CD4-positive, alpha-beta memory T cell (primary cell): Measurements from ENCODE around the gene P3H1. TPM values are rescaled to one million over a fixed set of nuclear protein-coding genes. Genes with fewer than 3 reads are reported as not detected.
"Not testable (repeated sequence)": the region's sequence is repeated elsewhere in the genome, so short reads cannot be mapped to it uniquely, and the experiment has no call there.

ENCODE experiments used
- CTCF ChIA-PET: fragments of 350-600 bp; sonication (Branson Sonifier 250); formaldehyde crosslinking; loops from one replicate; lab custom pipeline; 2021; ENCODE audit warnings: inconsistent platforms; ENCODE audit not compliant: partially characterized antibody; lab: Charles Lee
- POLR2A ChIA-PET: fragments of 350-600 bp; sonication (Branson Sonifier 250); formaldehyde crosslinking; loops from one replicate; lab custom pipeline; 2021; ENCODE audit not compliant: partially characterized antibody; lab: Charles Lee
- DNase-seq, 5 donors: peaks; one replicate each; pipeline versions ENCODE4 v3.0.0 to v3.0.0-alpha.2; 2020 to 2022; ENCODE audit warnings: mixed read lengths in 1 of 5
- H3K27ac ChIP-seq: one replicate; pipeline ENCODE4 v1.7.0; 2013; ENCODE audit warnings: low read depth, low read length
- H3K27me3 ChIP-seq: 2 replicates; pipeline ENCODE4 v1.7.0; 2013; ENCODE audit warnings: mild to moderate bottlenecking, low read length, moderate library complexity; ENCODE audit not compliant: insufficient read depth
- H3K36me3 ChIP-seq: 2 replicates; pipeline ENCODE4 v1.7.0; 2013; ENCODE audit warnings: mild to moderate bottlenecking, low read length, moderate library complexity; ENCODE audit not compliant: insufficient read depth
- H3K4me1 ChIP-seq: 2 replicates; pipeline ENCODE4 v1.7.0; 2013; ENCODE audit warnings: mild to moderate bottlenecking, low read length, moderate library complexity; ENCODE audit not compliant: insufficient read depth
- H3K4me3 ChIP-seq, 2 donors: one replicate each; pipeline ENCODE4 v1.7.0; 2013; ENCODE audit warnings: low read length in 2 of 2, mild to moderate bottlenecking in 1 of 2
- H3K9me3 ChIP-seq, 2 donors: one replicate each; pipeline ENCODE4 v1.7.0; 2013; ENCODE audit warnings: low read length in 2 of 2, control low read depth in 1 of 2; ENCODE audit not compliant: control insufficient read depth in 1 of 2
- H3K27ac Mint-ChIP-seq, 7 donors: one replicate each; pipeline ENCODE4 v1.8.0; 2020 to 2021; ENCODE audit warnings: mixed read lengths in 7 of 7, mild to moderate bottlenecking in 6 of 7, inconsistent platforms in 3 of 7, moderate library complexity in 3 of 7
- H3K27me3 Mint-ChIP-seq, 2 donors: one replicate each; pipeline ENCODE4 v1.8.0; 2020 to 2021; ENCODE audit warnings: mixed read lengths in 2 of 2
- H3K36me3 Mint-ChIP-seq, 2 donors: one replicate each; pipeline ENCODE4 v1.8.0; 2020 to 2021; ENCODE audit warnings: mixed read lengths in 2 of 2, inconsistent platforms in 1 of 2, mild to moderate bottlenecking in 1 of 2
- H3K4me1 Mint-ChIP-seq, 4 donors: one replicate each; pipeline ENCODE4 v1.8.0; 2020 to 2021; ENCODE audit warnings: mixed read lengths in 4 of 4, mild to moderate bottlenecking in 1 of 4
- H3K4me3 Mint-ChIP-seq, 8 donors: one replicate each; pipeline ENCODE4 v1.8.0; 2020 to 2021; ENCODE audit warnings: mixed read lengths in 8 of 8, mild to moderate bottlenecking in 7 of 8, moderate library complexity in 6 of 8, inconsistent platforms in 3 of 8
- H3K9me3 Mint-ChIP-seq, 8 donors: one replicate each; pipeline ENCODE4 v1.8.0; 2020 to 2021; ENCODE audit warnings: mixed read lengths in 8 of 8, mild to moderate bottlenecking in 5 of 8, inconsistent platforms in 3 of 8, moderate library complexity in 1 of 8
- intact Hi-C: fragments of 100-400 bp; cut with micrococcal nuclease; formaldehyde crosslinking; loops from one replicate; pipeline ENCODE4 v1.15.1; 2023
- polyA plus RNA-seq, 2 donors: library from polyadenylated mRNA; unstranded; fragments of 300-500 nt; fragmentation: Illumina TruSeq; gene quantifications; one replicate each; pipeline ENCODE4 v1.2.3, GENCODE V29; 2021
- total RNA-seq, 2 experiments: library from RNA; stranded (reverse); gene quantifications; one replicate each; pipeline ENCODE4 v1.2.3, GENCODE V29; 2021

The P3H1 gene
- total and polyA plus RNA-seq, 4 experiments from 2014 or later, result 7.5 to 56.6 (median 33.9) TPM

DNA sequence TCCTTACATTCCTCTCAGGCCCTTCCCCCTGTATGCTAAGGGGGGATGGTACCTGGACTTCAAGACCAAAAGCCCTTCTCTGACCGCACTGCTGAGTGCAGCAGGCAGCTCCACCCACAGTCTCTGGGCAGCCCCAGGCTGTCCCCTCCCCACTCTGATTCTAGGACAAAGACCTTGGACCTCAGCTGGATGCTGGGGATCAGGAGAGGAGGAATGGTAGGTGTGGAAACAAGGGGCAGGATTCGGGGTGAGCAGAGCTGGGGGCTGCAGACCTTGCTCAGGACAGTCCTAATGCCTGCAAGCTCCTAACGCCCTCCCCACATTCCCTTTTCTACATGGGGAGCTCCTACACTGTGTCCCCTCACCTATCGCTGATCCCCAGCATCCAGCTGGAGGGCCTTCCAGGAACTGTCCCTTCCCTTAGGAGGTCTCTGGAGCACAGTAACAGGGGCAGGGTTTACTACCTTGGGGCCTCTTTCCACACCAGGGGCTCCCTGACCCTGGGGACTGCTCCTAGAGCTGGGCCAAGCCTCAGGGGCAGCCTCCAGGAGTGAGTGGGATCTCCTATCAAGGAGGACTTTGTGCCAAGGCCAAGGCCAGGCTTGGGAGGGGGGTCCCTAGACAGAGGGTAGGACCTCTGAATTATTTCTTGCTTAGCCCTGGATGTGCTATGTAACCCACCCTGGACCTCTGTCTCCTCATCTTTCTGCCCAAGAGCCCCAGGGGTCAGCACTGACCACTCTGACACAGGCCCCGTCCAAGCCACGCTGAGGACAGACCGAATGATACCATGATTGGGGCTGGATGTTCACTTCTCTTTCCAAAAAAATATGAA, 32.4 kb downstream of the P3H1 start:
- no peak for DNase-seq
- CTCF ChIA-PET, result no interaction called here
- Mint-ChIP-seq H3K4me3 (no peak overlapping the region), H3K4me1 (peaks cover 1 to 12% (median 5%) of the 10 kb centered on the region in 4 donors), H3K27me3 (peaks cover 0 to 2% of the 10 kb centered on the region in 2 donors), H3K9me3 (no peaks in the 10 kb centered on the region), H3K27ac (no peak overlapping the region), H3K36me3 (no peaks in the 10 kb centered on the region)
- H3K4me3 ChIP-seq, result no peak overlapping the region
- intact Hi-C loops, result loop anchor here (5.0 kb wide), 1 partner anchor 157 kb away; no protein-coding TSS in a partner anchor
- no peaks in the 10 kb centered on the region for H3K4me1 ChIP-seq
- H3K9me3 ChIP-seq, result no peaks in the 10 kb centered on the region
- no peaks in the 10 kb centered on the region for H3K27me3 ChIP-seq
- H3K27ac ChIP-seq, result no peak overlapping the region
- no peaks in the 10 kb centered on the region for H3K36me3 ChIP-seq
- POLR2A ChIA-PET, result no interaction called here

DNA sequence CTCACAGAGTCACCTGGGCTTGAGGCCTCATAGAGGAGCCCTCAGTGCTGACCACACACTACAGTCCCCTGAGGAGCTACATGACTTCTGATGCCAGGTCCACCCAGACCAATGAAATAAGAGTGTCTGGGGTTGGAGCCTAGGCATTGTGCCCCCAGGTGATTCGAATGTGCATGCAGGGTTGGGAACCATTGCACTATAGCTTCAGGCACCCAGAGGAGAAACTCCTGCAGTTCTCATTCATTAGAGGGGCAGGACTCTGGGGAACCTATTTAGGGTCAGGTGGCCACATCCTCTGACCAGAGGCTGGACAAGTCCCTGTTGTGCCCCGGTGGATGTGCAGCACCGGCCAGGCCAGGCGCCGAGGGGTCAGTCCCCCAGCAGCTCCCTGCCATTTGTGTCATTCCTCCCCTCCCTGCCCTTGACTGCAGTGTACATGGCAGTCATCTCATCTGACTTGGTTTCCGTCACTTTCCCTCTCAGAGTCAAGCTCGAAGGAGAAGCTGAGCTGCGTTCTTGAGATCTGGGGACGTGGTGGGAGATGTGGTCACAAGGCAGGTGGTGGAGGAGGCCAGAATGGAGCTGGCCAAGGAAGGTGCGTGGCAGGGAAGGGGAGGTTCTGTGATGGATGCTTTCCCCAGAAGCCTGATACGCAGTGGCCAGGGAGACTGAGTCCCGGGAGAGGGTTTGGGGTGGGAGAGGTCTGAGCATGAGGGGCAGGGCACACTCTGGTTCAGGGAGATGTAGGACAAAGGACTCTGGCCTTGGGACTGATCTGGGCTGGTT, 33.2 kb downstream of the P3H1 start:
- Histone ChIP-seq H3K4me3 (no peak overlapping the region), H3K9me3 (no peaks in the 10 kb centered on the region), H3K27me3 (no peaks in the 10 kb centered on the region), H3K4me1 (no peaks in the 10 kb centered on the region), H3K27ac (no peak overlapping the region), H3K36me3 (no peaks in the 10 kb centered on the region)
- Mint-ChIP-seq H3K27ac (no peak overlapping the region), H3K36me3 (no peaks in the 10 kb centered on the region), H3K4me3 (no peak overlapping the region), H3K9me3 (no peaks in the 10 kb centered on the region), H3K4me1 (peaks cover 1 to 12% (median 5%) of the 10 kb centered on the region in 4 donors), H3K27me3 (peaks cover 0 to 2% of the 10 kb centered on the region in 2 donors)
- intact Hi-C loops, result loop anchor here (5.0 kb wide), 1 partner anchor 156 kb away; no protein-coding TSS in a partner anchor
- POLR2A ChIA-PET, result no interaction called here
- CTCF ChIA-PET, result no interaction called here
- DNase-seq, result no peak

DNA sequence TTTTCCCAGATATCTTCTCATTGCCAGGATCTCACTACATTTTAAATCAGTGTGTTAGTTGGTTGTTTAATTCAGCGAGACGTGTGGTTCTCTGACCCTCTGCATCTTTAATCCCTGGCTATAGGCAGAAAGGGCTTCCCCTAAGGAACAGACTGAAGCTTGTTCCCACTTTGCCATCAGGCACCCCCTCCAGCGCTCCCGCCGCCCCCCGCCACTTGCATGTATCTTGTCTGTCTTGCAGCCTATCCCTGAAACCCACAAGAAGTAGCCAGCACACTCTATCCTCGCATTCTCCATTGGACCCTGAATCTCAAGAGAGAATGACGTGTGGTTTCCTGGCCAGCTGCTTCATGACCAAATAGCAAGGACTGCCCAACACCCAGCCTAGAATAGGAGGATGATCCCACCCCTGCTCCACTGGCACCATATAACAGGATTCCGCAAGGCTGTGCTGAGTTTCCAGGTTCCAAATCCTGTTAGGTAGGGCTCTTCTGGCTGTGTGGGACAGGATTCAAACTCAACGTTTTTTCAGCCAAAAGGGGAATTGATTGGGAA, 34.6 kb downstream of the P3H1 start:
- Mint-ChIP-seq H3K9me3 (no peaks in the 10 kb centered on the region), H3K36me3 (no peaks in the 10 kb centered on the region), H3K27ac (no peak overlapping the region), H3K4me1 (peaks cover 1 to 10% (median 2%) of the 10 kb centered on the region in 4 donors), H3K4me3 (no peak overlapping the region), H3K27me3 (peaks cover 0 to 2% of the 10 kb centered on the region in 2 donors)
- Histone ChIP-seq H3K9me3 (no peaks in the 10 kb centered on the region), H3K4me1 (no peaks in the 10 kb centered on the region), H3K36me3 (no peaks in the 10 kb centered on the region), H3K27me3 (no peaks in the 10 kb centered on the region), H3K27ac (no peak overlapping the region), H3K4me3 (no peak overlapping the region)
- CTCF ChIA-PET, result no interaction called here
- no peak for DNase-seq
- intact Hi-C loops, result loop anchor here (5.0 kb wide), 1 partner anchor 155 kb away; no protein-coding TSS in a partner anchor
- POLR2A ChIA-PET, result no interaction called here

DNA sequence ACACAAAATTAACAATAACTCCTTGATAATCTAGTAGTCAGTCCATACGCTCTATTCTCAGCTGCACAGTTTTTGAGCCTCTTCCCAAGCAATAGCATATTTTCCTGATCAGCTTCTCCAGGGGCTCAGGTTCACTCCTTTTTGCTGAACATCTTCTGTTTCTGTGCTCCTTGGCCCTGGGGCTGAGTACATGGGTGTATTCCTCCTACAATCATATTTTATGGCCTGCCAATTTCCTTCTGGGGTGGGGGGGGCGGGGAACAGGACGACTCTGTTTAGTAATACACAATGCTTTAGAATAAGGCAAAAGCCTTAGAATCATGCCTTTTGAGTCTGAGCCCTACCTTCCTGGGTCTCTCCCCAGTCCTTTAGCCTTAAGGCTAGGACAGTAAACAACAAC, 35.2 kb downstream of the P3H1 start:
- no peak overlapping the region for H3K27ac ChIP-seq
- no peaks in the 10 kb centered on the region for H3K27me3 ChIP-seq
- intact Hi-C loops, result loop anchor here (5.0 kb wide), 1 partner anchor 154 kb away; no protein-coding TSS in a partner anchor
- Mint-ChIP-seq H3K4me1 (peaks cover 0 to 5% (median 0%) of the 10 kb centered on the region in 4 donors), H3K36me3 (no peaks in the 10 kb centered on the region), H3K27me3 (peaks cover 0 to 2% of the 10 kb centered on the region in 2 donors), H3K4me3 (no peak overlapping the region), H3K27ac (no peak overlapping the region), H3K9me3 (no peaks in the 10 kb centered on the region)
- H3K4me3 ChIP-seq, result no peak overlapping the region
- no peak for DNase-seq
- no peaks in the 10 kb centered on the region for H3K36me3 ChIP-seq
- H3K9me3 ChIP-seq, result no peaks in the 10 kb centered on the region
- ChIA-PET POLR2A (no interaction called here), CTCF (interaction anchor here (0.7 kb wide), 1 partner anchor 11 kb away, joined by 3 read pairs; no protein-coding TSS in a partner anchor)
- no peaks in the 10 kb centered on the region for H3K4me1 ChIP-seq

DNA sequence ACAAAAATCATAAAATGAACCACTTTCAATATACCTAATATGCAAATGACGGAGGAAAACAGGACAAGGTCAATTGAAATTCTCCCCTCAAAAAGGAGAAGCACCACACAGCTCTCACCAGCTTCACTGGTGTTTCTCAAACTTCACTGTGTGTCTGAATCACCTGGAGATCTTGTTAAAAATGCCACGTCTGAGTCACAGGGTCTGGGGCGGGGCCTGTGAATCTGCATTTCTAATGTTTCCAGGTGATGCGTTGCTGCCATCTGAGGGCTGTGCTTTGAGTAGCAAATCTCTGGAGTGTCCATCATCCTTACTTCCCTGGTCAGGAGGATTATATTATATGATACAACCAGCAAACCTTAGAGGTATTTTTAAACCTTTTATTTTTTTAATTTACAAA, 35.8 kb downstream of the P3H1 start:
- CTCF ChIA-PET, result interaction anchor here (0.7 kb wide), 1 partner anchor 12 kb away, joined by 3 read pairs; no protein-coding TSS in a partner anchor
- Histone ChIP-seq H3K4me1 (no peaks in the 10 kb centered on the region), H3K36me3 (no peaks in the 10 kb centered on the region), H3K27ac (no peak overlapping the region), H3K4me3 (no peak overlapping the region), H3K27me3 (no peaks in the 10 kb centered on the region), H3K9me3 (no peaks in the 10 kb centered on the region)
- intact Hi-C loops, result loop anchor here (5.0 kb wide), 1 partner anchor 154 kb away; no protein-coding TSS in a partner anchor
- no peak overlapping the region for H3K4me3 Mint-ChIP-seq
- POLR2A ChIA-PET, result no interaction called here
- DNase-seq, result no peak
- H3K9me3 Mint-ChIP-seq, result no peaks in the 10 kb centered on the region
- peaks cover 0 to under 1% (median 0%) of the 10 kb centered on the region in 4 donors for H3K4me1 Mint-ChIP-seq
- H3K27me3 Mint-ChIP-seq, result peaks cover 0 to 2% of the 10 kb centered on the region in 2 donors
- H3K36me3 Mint-ChIP-seq, result no peaks in the 10 kb centered on the region
- H3K27ac Mint-ChIP-seq, result no peak overlapping the region

- H3K27ac Mint-ChIP-seq, result no peak overlapping the region
- H3K9me3 Mint-ChIP-seq, result no peaks in the 10 kb centered on the region
- H3K27me3 Mint-ChIP-seq, result peaks cover 0 to 2% of the 10 kb centered on the region in 2 donors
- H3K9me3 ChIP-seq, result no peaks in the 10 kb centered on the region
- no peak overlapping the region for H3K4me3 ChIP-seq
- POLR2A ChIA-PET, result no interaction called here
- CTCF ChIA-PET, result no interaction called here
- H3K36me3 Mint-ChIP-seq, result no peaks in the 10 kb centered on the region
- no peak for DNase-seq
- H3K4me3 Mint-ChIP-seq, result no peak overlapping the region
- intact Hi-C loops, result loop anchor here (5.0 kb wide), 1 partner anchor 153 kb away; no protein-coding TSS in a partner anchor
- no peaks in the 10 kb centered on the region for H3K4me1 Mint-ChIP-seq
- H3K27ac ChIP-seq, result no peak overlapping the region
- H3K36me3 ChIP-seq, result no peaks in the 10 kb centered on the region
- no peaks in the 10 kb centered on the region for H3K27me3 ChIP-seq
- no peaks in the 10 kb centered on the region for H3K4me1 ChIP-seq
Measured at GRCh38 chr1:42730002-42730401, 36.8 kb downstream of the P3H1 start.

- H3K9me3 ChIP-seq, H3K4me3 Mint-ChIP-seq, H3K9me3 Mint-ChIP-seq, H3K27me3 Mint-ChIP-seq, intact Hi-C loops, H3K27me3 ChIP-seq, H3K4me1 ChIP-seq, H3K36me3 Mint-ChIP-seq, POLR2A ChIA-PET, H3K36me3 ChIP-seq, H3K4me1 Mint-ChIP-seq, DNase-seq, H3K27ac Mint-ChIP-seq, H3K27ac ChIP-seq, H3K4me3 ChIP-seq, CTCF ChIA-PET: not testable (repeated sequence)
Measured at GRCh38 chr1:42725820-42726219, 41.0 kb downstream of the P3H1 start.
